IMR-90 (cell line): ENCODE measurements around the gene LGI1.

ENCODE experiments used
- BHLHE40 ChIP-seq: fragments of 150-350 bp; IDR thresholded peaks from 2 replicates; pipeline ENCODE4 v1.6.1; 2016; ENCODE audit warnings: mild to moderate bottlenecking, low read depth, low read length
- CTCF ChIP-seq: conservative IDR thresholded peaks from 2 replicates; pipeline ENCODE4 v1.5.1; 2012; ENCODE audit warnings: mild to moderate bottlenecking, low read depth, low read length, improper control_type of control experiment
- POLR2A ChIP-seq: IDR thresholded peaks from 2 replicates; pipeline ENCODE4 v1.6.1; 2012; ENCODE audit warnings: mild to moderate bottlenecking, low read depth, low read length

- no peak for TF ChIP-seq CTCF
- no peak for TF ChIP-seq POLR2A
- no peak for TF ChIP-seq BHLHE40
Measured at GRCh38 chr10:93771354-93771753, 13.6 kb downstream of the LGI1 start.
